ENCODE measurements around the gene ZFYVE19. TPM values are rescaled to one million over a fixed set of nuclear protein-coding genes. Genes with fewer than 3 reads are reported as not detected.

Gene ZFYVE19
- polyA plus RNA-seq, 3 donors = 8.2 to 62.9 (median 10.3) TPM

DNA sequence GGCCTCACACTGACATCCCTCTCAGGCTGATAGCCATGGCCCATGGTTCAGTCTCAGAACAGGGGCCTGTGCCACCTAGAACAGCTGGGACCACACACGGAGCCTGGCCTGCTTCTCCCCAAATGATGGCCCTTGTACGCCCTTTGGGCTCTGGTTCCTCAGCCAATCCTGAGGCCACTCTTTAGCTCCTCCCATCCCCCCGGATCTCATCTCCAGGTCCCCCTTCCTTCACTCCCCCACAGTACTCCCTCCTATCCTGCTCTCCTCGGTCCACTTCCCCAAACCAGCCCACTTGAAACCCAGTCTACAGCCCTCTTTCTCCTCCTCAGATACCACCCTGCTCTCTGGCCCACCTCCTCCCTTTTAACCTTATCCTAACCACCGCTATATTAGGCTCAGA is 17.8 kb upstream of the ZFYVE19 start:
- H3K36me3 Mint-ChIP-seq = peaks cover 27 to 45% of the 10 kb centered on the region in 2 donors
- Histone ChIP-seq H3K4me2 (replicated peaks; ENCODE audit: extremely low read depth, low read length, poor library complexity, severe bottlenecking) (no peak overlapping the region), H3K9me3 (replicated peaks in 1 of 2; ENCODE audit: control insufficient read depth in 1 of 2, insufficient read depth in 1 of 2, low read length in 2 of 2) (no peaks in the 10 kb centered on the region), H3K4me3 (replicated peaks in 1 of 3; ENCODE audit: low read depth in 2 of 3, low read length in 3 of 3) (no peak overlapping the region), H3K79me2 (ENCODE audit: insufficient read depth, low read length) (peaks cover 26% of the 10 kb centered on the region), H4K20me1 (ENCODE audit: insufficient read depth, low read length) (peaks cover 66% of the 10 kb centered on the region), H3K4me1 (ENCODE audit: control insufficient read depth in 1 of 2, insufficient read depth in 2 of 2, low read length in 2 of 2) (peaks cover 14 to 21% of the 10 kb centered on the region in 2 donors), H3K27ac (ENCODE audit: low read depth in 1 of 2, low read length in 2 of 2) (no peak overlapping the region), H3K27me3 (ENCODE audit: control insufficient read depth in 2 of 2, insufficient read depth in 2 of 2, low read length in 2 of 2) (no peaks in the 10 kb centered on the region), H3K36me3 (replicated peaks in 1 of 2; ENCODE audit: control insufficient read depth in 1 of 2, insufficient read depth in 2 of 2, low read length in 2 of 2) (peaks cover 4 to 33% of the 10 kb centered on the region in 2 donors), H3K9ac (ENCODE audit: insufficient read depth, low read length, poor library complexity, severe bottlenecking) (no peak overlapping the region), H2AFZ (ENCODE audit: insufficient read depth, low read depth, low read length, poor library complexity, severe bottlenecking) (no peak overlapping the region)
- peaks cover 0 to 4% (median 2%) of the 10 kb centered on the region in 3 donors for H3K27me3 Mint-ChIP-seq (ENCODE audit: low read depth in 3 of 3)
- WGBS (ENCODE audit: insufficient coverage) = 63% methylated on average over 5 of the region's 5 CpGs
- no peaks in the 10 kb centered on the region for H3K9me3 Mint-ChIP-seq
- no peak for DNase-seq
- no peak overlapping the region for H3K4me3 Mint-ChIP-seq
- H3K4me1 Mint-ChIP-seq = peaks cover 26% of the 10 kb centered on the region
- intact Hi-C loops (cut with micrococcal nuclease) = loop anchor here in 1 of 2 donors (10.0 kb wide), 1 partner anchor 104 kb away; no protein-coding TSS in a partner anchor
- TF ChIP-seq, protein P1, sequence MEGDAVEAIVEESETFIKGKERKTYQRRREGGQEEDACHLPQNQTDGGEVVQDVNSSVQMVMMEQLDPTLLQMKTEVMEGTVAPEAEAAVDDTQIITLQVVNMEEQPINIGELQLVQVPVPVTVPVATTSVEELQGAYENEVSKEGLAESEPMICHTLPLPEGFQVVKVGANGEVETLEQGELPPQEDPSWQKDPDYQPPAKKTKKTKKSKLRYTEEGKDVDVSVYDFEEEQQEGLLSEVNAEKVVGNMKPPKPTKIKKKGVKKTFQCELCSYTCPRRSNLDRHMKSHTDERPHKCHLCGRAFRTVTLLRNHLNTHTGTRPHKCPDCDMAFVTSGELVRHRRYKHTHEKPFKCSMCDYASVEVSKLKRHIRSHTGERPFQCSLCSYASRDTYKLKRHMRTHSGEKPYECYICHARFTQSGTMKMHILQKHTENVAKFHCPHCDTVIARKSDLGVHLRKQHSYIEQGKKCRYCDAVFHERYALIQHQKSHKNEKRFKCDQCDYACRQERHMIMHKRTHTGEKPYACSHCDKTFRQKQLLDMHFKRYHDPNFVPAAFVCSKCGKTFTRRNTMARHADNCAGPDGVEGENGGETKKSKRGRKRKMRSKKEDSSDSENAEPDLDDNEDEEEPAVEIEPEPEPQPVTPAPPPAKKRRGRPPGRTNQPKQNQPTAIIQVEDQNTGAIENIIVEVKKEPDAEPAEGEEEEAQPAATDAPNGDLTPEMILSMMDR (IDR thresholded peaks at IDR 0.05) = no peak
- peak overlapping the region in 5 of 7 donors; percentile 4 to 71 (median 26) for H3K27ac Mint-ChIP-seq

DNA sequence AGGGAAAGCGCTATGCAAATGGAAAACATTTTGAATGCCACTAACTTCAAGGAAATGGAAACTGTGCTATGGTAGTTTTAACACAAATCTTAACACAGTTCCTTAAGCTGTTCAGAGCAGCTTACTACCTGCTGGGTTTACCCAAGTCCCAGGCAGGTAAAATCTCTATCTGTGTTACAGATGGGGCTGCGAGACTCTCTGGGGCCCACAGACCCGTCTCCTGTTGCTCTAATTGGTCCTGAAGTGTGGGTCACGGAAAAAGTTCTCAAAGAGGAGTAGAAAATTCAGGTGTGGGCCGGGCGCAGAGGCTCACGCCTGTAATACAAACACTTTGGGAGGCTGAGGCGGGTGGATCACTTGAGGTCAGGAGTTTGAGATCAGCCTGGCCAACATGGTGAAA is 16.9 kb upstream of the ZFYVE19 start:
- TF ChIP-seq, protein P1 (IDR thresholded peaks at IDR 0.05) = no peak
- Mint-ChIP-seq H3K36me3 (peaks cover 23 to 41% of the 10 kb centered on the region in 2 donors), H3K27me3 (ENCODE audit: low read depth in 3 of 3) (peaks cover 0 to 2% (median 0%) of the 10 kb centered on the region in 3 donors), H3K4me3 (no peak overlapping the region), H3K27ac (no peak overlapping the region), H3K4me1 (peaks cover 27% of the 10 kb centered on the region), H3K9me3 (no peaks in the 10 kb centered on the region)
- H3K27ac ChIP-seq (ENCODE audit: low read depth in 1 of 2, low read length in 2 of 2) = no peak overlapping the region
- H3K4me3 ChIP-seq (replicated peaks in 1 of 3; ENCODE audit: low read depth in 2 of 3, low read length in 3 of 3) = no peak overlapping the region
- no peak overlapping the region for H2AFZ ChIP-seq (ENCODE audit: insufficient read depth, low read depth, low read length, poor library complexity, severe bottlenecking)
- peaks cover 4 to 27% of the 10 kb centered on the region in 2 donors for H3K36me3 ChIP-seq (replicated peaks in 1 of 2; ENCODE audit: control insufficient read depth in 1 of 2, insufficient read depth in 2 of 2, low read length in 2 of 2)
- intact Hi-C loops (cut with micrococcal nuclease) = loop anchor here in 1 of 2 donors (10.0 kb wide), 1 partner anchor 105 kb away; no protein-coding TSS in a partner anchor
- no peaks in the 10 kb centered on the region for H3K9me3 ChIP-seq (replicated peaks in 1 of 2; ENCODE audit: control insufficient read depth in 1 of 2, insufficient read depth in 1 of 2, low read length in 2 of 2)
- H3K4me2 ChIP-seq (replicated peaks; ENCODE audit: extremely low read depth, low read length, poor library complexity, severe bottlenecking) = no peak overlapping the region
- H3K4me1 ChIP-seq (ENCODE audit: control insufficient read depth in 1 of 2, insufficient read depth in 2 of 2, low read length in 2 of 2) = peaks cover 16 to 23% of the 10 kb centered on the region in 2 donors
- peaks cover 62% of the 10 kb centered on the region for H4K20me1 ChIP-seq (ENCODE audit: insufficient read depth, low read length)
- H3K79me2 ChIP-seq (ENCODE audit: insufficient read depth, low read length) = peaks cover 22% of the 10 kb centered on the region
- no peaks in the 10 kb centered on the region for H3K27me3 ChIP-seq (ENCODE audit: control insufficient read depth in 2 of 2, insufficient read depth in 2 of 2, low read length in 2 of 2)
- no peak overlapping the region for H3K9ac ChIP-seq (ENCODE audit: insufficient read depth, low read length, poor library complexity, severe bottlenecking)
- WGBS (ENCODE audit: insufficient coverage) = 96% methylated on average over 7 of the region's 8 CpGs
- DNase-seq = no peak

Data from CD14-positive monocyte (primary cell).